ENCODE results near the gene TEX47.

DNA sequence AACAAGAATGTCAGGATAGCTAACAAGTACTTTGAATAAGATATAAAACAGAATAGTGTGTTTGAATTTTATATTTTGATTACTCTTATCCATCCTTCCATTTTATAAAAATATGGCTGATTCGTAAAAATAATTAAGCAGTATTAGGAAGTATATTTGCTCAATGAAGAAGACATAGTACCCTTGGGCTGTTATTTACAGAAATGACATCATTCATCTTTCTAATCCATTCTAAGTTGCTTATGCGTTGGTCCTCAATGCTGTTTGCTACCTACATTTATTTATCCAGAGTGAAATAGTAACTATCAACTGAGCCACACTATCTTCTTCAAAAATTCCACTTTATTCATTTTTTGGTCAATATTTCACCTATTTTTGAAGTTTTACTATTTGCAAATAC lies 38.2 kb downstream of the TEX47 start:
- TF ChIP-seq, protein P1, sequence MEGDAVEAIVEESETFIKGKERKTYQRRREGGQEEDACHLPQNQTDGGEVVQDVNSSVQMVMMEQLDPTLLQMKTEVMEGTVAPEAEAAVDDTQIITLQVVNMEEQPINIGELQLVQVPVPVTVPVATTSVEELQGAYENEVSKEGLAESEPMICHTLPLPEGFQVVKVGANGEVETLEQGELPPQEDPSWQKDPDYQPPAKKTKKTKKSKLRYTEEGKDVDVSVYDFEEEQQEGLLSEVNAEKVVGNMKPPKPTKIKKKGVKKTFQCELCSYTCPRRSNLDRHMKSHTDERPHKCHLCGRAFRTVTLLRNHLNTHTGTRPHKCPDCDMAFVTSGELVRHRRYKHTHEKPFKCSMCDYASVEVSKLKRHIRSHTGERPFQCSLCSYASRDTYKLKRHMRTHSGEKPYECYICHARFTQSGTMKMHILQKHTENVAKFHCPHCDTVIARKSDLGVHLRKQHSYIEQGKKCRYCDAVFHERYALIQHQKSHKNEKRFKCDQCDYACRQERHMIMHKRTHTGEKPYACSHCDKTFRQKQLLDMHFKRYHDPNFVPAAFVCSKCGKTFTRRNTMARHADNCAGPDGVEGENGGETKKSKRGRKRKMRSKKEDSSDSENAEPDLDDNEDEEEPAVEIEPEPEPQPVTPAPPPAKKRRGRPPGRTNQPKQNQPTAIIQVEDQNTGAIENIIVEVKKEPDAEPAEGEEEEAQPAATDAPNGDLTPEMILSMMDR (IDR thresholded peaks at IDR 0.05 in 4 of 5, conservative IDR thresholded peaks at IDR 0.05 in 1 of 5) = no peak
- TF ChIP-seq POLR2A (IDR thresholded peaks at IDR 0.05) = no peak
